ENCODE measurements around the gene LSAMP.
"Not testable (repeated sequence)": the region's sequence is repeated elsewhere in the genome, so short reads cannot be mapped to it uniquely, and the experiment has no call there.

LSAMP gene

GRCh38 chr3:115877615-115877899 lies 567.7 kb downstream of the LSAMP start:
- no peak for DNase-seq (ENCODE audit: low spot score)

GRCh38 chr3:115876876-115877614 lies 568.2 kb downstream of the LSAMP start:
- DNase-seq (ENCODE audit: low spot score), result no peak

GRCh38 chr3:115875460-115875859 lies 569.8 kb downstream of the LSAMP start:
- DNase-seq (ENCODE audit: low spot score), result no peak

- no peak for DNase-seq (ENCODE audit: low spot score)
Observed at GRCh38 chr3:115871735-115872134, 573.6 kb downstream of the LSAMP start.

GRCh38 chr3:115864911-115865310 lies 580.4 kb downstream of the LSAMP start:
- DNase-seq (ENCODE audit: low spot score), result no peak

GRCh38 chr3:115862849-115863248 lies 582.4 kb downstream of the LSAMP start:
- DNase-seq (ENCODE audit: low spot score), result no peak

GRCh38 chr3:115862099-115862498 lies 583.2 kb downstream of the LSAMP start:
- DNase-seq (ENCODE audit: low spot score), result no peak

GRCh38 chr3:115861166-115861733 lies 584.0 kb downstream of the LSAMP start:
- no peak for DNase-seq (ENCODE audit: low spot score)

- no peak for DNase-seq (ENCODE audit: low spot score)
Observed at GRCh38 chr3:115860766-115861165, 584.5 kb downstream of the LSAMP start.

GRCh38 chr3:115859002-115859807 lies 586.1 kb downstream of the LSAMP start:
- DNase-seq (ENCODE audit: low spot score), result no peak

GRCh38 chr3:115857518-115858136 lies 587.7 kb downstream of the LSAMP start:
- no peak for DNase-seq (ENCODE audit: low spot score)

GRCh38 chr3:115855911-115856310 lies 589.4 kb downstream of the LSAMP start:
- DNase-seq (ENCODE audit: low spot score), result no peak

GRCh38 chr3:115853104-115853503 lies 592.2 kb downstream of the LSAMP start:
- no peak for DNase-seq (ENCODE audit: low spot score)

GRCh38 chr3:115852278-115852677 lies 593.0 kb downstream of the LSAMP start:
- no peak for DNase-seq (ENCODE audit: low spot score)

- no peak for DNase-seq (ENCODE audit: low spot score)
Observed at GRCh38 chr3:115851571-115851970, 593.7 kb downstream of the LSAMP start.

GRCh38 chr3:115848641-115849040 lies 596.6 kb downstream of the LSAMP start:
- no peak for DNase-seq (ENCODE audit: low spot score)

GRCh38 chr3:115845986-115846385 lies 599.3 kb downstream of the LSAMP start:
- no peak for DNase-seq (ENCODE audit: low spot score)

GRCh38 chr3:115844729-115845128 lies 600.6 kb downstream of the LSAMP start:
- not testable (repeated sequence) for DNase-seq (ENCODE audit: low spot score)

GRCh38 chr3:115843206-115843605 lies 602.1 kb downstream of the LSAMP start:
- no peak for DNase-seq (ENCODE audit: low spot score)

- no peak for DNase-seq (ENCODE audit: low spot score)
Observed at GRCh38 chr3:115839246-115839645, 606.0 kb downstream of the LSAMP start.

- DNase-seq (ENCODE audit: low spot score), result no peak
Observed at GRCh38 chr3:115838786-115839185, 606.5 kb downstream of the LSAMP start.

GRCh38 chr3:115836944-115837343 lies 608.3 kb downstream of the LSAMP start:
- DNase-seq (ENCODE audit: low spot score), result peak; percentile 51

GRCh38 chr3:115835946-115836345 lies 609.3 kb downstream of the LSAMP start:
- DNase-seq (ENCODE audit: low spot score), result no peak

Measured in NAMALWA (cell line).